Endometrial microvascular endothelial cells (primary cell): Measurements from ENCODE around the gene APBB1. TPM values are rescaled to one million over a fixed set of nuclear protein-coding genes. Genes with fewer than 3 reads are reported as not detected.

ENCODE experiments used
- in situ Hi-C: cut with HindIII; loops from 2 replicates; pipeline ENCODE4 v1.10.0; 2017; ENCODE audit warnings: low sequenced_read_pairs, low pct_unique_long_range_greater_than_20kb; ENCODE audit errors: inconsistent ontology term
- total RNA-seq: library from RNA; depleted of rRNA; stranded (reverse); fragments of >200 nt; gene quantifications from one replicate; pipeline ENCODE4 v1.2.3, GENCODE V29; 2015; ENCODE audit errors: inconsistent ontology term

APBB1 gene
- total RNA-seq, 1 donor from 2014 or later = 52.8 TPM

DNA sequence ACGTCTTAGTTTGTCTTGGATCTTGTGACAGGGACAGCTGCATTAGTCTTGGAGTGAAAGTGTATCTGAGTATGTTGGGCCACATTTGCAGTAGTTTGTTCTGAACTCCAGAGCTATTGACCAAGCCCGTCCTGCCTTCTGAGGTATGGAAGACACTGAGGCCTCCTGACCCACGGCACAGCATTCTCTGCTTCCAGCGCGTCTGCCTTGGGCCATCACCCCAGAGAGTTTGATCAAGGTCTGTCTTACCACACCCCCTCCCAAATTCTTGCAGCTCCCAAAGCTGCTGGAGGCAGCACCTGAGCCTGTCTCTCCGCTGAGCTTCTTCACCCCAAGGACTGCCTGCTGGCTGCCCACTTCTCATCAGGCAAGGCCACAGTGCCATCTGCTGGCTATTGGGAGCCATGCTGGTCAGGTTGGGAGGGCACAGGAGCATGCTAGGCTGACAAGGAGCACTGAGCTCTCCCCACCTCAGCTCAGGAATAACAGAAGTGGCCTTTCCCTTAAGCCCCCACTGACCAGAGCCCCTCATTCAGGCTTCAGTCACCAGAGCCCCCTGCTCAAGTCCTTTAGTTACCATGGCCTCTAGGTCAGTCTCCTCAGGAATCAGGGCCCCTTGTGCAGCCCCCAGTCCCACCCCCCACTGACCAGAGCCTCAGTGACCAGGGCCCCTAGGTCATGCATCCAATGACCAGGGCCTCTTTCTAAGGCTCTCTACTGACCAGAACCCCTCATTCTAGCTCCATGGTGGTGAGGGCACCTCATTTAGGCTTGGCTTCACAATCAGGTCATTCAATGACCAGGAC lies 55.8 kb downstream of the APBB1 start:
- in situ Hi-C loops = no loop called here

GRCh38 chr11:6362185-6362872 lies 56.6 kb downstream of the APBB1 start:
- in situ Hi-C loops = no loop called here

DNA sequence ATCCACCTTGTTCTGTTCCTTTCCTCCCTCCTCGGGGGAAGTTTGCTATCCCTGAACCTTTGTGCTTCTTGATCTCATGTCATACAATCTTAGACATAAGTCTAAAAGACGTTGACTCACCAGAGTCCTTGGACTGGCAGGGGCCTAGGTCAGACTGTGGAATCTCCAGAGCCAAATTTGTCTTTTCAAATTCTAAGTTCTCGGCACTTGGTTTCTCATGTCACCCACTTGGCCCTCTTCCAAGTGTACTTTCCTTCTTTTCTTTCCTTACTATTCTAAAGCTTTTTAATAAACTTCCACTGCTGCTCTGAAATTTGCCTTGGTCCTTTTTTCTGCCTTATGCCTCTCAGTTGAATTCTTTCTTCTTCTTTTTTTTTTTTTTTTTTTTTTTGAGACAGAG lies 58.7 kb downstream of the APBB1 start:
- in situ Hi-C loops = no loop called here

DNA sequence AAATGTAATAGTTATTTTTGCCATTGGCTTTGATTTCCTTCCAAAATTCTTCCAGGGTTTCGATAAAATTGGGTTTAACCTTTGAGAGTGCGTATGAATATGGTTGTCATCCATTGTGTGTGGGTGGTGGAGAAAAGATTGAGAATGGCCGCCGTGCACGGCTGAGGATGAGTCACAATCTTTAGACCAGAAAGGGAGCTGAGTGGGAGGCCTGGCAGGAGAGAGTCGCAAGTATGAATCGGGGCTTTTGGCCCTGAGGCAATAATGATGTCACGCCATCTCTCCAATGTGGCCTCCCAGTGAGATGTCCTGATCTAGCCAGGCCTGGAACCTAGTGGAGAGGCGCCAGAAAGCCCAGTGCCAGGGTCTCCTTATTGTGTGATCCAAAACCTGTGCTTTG lies 61.7 kb downstream of the APBB1 start:
- in situ Hi-C loops = no loop called here

DNA sequence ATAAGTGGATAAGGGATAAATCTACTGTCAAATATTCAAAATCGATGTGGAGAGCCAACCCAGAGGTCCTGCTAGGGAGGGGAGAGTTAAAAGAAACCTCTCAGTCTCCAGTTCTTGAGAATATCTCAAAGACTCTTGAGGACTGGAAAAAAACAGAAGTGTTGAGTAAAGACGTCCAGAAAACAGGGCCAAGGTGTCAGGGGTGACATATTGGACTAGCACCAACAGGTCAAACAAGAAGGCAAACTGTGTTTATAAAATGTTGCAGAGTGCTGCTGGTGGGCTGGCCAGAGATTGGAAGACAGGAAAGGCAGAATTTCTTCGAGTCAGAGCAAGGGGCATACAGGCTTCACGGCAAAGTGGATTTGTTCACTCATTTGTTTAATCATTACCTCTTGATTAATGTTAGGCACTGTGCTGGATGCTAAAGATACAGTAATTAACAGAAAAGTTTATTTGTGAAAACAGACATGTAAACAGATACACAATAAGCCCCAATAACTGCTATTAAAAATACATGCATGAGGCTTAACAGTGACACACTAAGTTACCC lies 62.3 kb downstream of the APBB1 start:
- in situ Hi-C loops = no loop called here

- in situ Hi-C loops = no loop called here
Observed at GRCh38 chr11:6354651-6355485, 64.0 kb downstream of the APBB1 start.

DNA sequence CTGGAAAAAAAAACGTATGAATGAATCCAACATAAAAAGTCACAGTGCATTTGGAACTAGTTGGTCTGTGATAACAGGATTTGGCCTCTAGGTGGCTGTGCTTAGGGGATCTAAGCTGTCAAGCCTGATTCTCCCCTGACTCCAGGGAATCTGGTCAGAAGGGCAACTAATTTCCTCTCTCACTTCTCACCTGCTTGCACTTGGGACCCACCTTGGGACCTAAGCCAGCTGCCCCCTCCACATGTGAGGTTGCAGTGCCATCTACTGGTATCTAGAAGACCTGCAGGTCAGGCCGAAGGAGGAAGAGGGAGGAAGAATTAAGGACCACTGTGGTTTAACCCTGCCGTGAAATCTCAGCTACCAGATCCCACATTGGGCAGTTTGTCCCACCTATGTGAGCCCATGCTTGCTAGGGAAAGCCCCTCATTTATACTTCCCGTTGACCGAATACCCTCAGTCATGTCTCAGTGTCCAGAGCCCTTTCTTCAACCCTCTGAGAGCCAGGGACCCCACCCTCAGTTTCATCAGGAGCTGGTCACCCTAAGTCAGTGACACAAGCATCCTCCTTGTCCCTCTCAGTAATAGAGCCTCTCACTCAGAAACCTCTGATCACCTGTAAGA lies 65.4 kb downstream of the APBB1 start:
- in situ Hi-C loops = no loop called here

- in situ Hi-C loops = no loop called here
Observed at GRCh38 chr11:6351782-6352382, 67.0 kb downstream of the APBB1 start.

GRCh38 chr11:6350486-6350885 lies 68.4 kb downstream of the APBB1 start:
- in situ Hi-C loops = no loop called here

DNA sequence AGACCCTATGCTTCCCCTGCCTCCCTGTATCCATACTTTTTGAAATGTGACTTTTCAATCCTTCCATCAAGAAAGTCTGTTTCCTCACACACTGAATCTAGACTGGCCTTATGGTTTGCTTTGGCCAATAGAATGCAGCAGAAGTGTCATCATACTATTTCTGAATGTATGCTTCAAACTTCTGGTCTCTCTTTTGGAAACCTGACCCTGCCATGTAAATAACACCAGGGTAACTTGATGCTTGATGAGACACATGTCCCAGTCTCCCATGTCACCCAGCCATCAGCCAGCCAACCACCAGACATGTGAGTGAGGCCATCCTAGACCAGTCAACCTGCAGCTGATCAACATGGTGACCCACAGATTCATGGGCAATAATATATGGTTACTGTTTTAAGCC lies 68.9 kb downstream of the APBB1 start:
- in situ Hi-C loops = no loop called here

DNA sequence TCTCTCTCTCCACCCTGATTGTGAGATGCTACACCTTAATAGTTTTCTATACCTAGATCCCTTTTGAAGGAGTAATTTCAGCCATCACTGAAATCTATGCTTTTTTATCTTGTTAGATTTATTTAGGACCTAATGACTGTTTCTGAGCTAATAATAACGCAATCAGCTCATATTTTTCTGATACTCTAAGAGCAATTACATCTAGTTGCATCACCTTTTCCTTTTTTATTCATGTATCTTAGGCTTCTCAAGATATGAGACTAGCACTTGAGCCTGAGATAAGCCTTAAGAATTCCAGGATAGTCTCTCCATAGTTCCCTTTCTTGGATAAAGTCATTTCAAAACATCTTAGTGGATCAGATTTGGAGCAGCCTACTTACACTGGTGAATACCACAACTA lies 73.5 kb downstream of the APBB1 start:
- in situ Hi-C loops = no loop called here

Other genes with a start within 250 kb of the APBB1 start
- not detected for gene OR52B2, start 248.8 kb downstream of the APBB1 start, total RNA-seq
- gene OR52W1, start 219.9 kb downstream of the APBB1 start, total RNA-seq = not detected
- not detected for gene C11orf42, start 213.5 kb downstream of the APBB1 start, total RNA-seq
- 12.5 TPM for gene FHIP1B, start 184.5 kb downstream of the APBB1 start, total RNA-seq
- not detected for gene CNGA4, start 180.0 kb downstream of the APBB1 start, total RNA-seq
- gene CCKBR, start 159.3 kb downstream of the APBB1 start, total RNA-seq = not detected
- 369 TPM for gene CAVIN3, start 98.6 kb downstream of the APBB1 start, total RNA-seq
- gene SMPD1, start 28.6 kb downstream of the APBB1 start, total RNA-seq = 83.9 TPM
- gene HPX, start 21.9 kb upstream of the APBB1 start, total RNA-seq = not detected
- 60.0 TPM for gene TRIM3, start 54.8 kb upstream of the APBB1 start, total RNA-seq
- 51.8 TPM for gene ARFIP2, start 62.2 kb upstream of the APBB1 start, total RNA-seq
- gene TIMM10B, start 62.4 kb upstream of the APBB1 start, total RNA-seq = 24.4 TPM
- 2.2 TPM for gene DNHD1, start 78.2 kb upstream of the APBB1 start, total RNA-seq
- 35.8 TPM for gene RRP8, start 184.5 kb upstream of the APBB1 start, total RNA-seq
- gene ILK, start 184.7 kb upstream of the APBB1 start, total RNA-seq = 247 TPM
- 41.9 TPM for gene TAF10, start 193.1 kb upstream of the APBB1 start, total RNA-seq
- gene TPP1, start 200.3 kb upstream of the APBB1 start, total RNA-seq = 100.0 TPM
- gene DCHS1, start 236.7 kb upstream of the APBB1 start, total RNA-seq = 48.7 TPM